Left cardiac atrium (tissue), 4 donors: ENCODE results near the gene SRSF6. TPM values are rescaled to one million over a fixed set of nuclear protein-coding genes. Genes with fewer than 3 reads are reported as not detected.
"Not testable (repeated sequence)": the region's sequence is repeated elsewhere in the genome, so short reads cannot be mapped to it uniquely, and the experiment has no call there.

Experiments used
- ATAC-seq, 2 donors: fragments of 200-7000 bp; cut with Tn5 transposase; one replicate each; pipeline ENCODE4 v1.9.1; 2020; ENCODE audit warnings: mild to moderate bottlenecking in 2 of 2, moderate library complexity in 2 of 2
- DNase-seq: peaks from one replicate; pipeline ENCODE4 v3.0.0-alpha.2; 2020
- intact Hi-C, 2 donors: fragments of 100-400 bp; cut with DNase I; formaldehyde crosslinking; loops; one replicate each; pipeline versions ENCODE4 v1.14.1 to v1.15.1; 2022 to 2023
- long read RNA-seq: library from polyadenylated mRNA; unstranded; transcript quantifications from one replicate; pipeline ENCODE4 v2.0.0, GENCODE V29; 2021
- total RNA-seq, 2 donors: library from RNA; stranded (reverse); fragmentation: NEBNext Ultra II Directional; extraction: Animal tissue kit (Norgen Biotek cat#: 25700); gene quantifications; one replicate each; pipeline ENCODE4 v1.2.1, GENCODE V29; 2021
- donor health status: DM: no; HTN: yes; CAD: no.
- donor health status: DM: no; HTN: yes; CAD: no; lungs with severe emphysema.
- donor health status: DM: yes; HTN: yes; CAD: no.
- donor health status: Dilated cardiomyopathy.

Gene SRSF6
- total RNA-seq, result 10 to 100 TPM; 58.8 to 82.0 TPM
- long read RNA-seq, full-length matches to known transcripts, result 4 of 12 reads
- long read RNA-seq, partial matches to known transcripts, result 8 of 12 reads
- long read RNA-seq, other reads (novel, unspliced or antisense), result 0 of 12 reads

GRCh38 chr20:43457640-43458421 is at the start of gene SRSF6:
SRSF6 (plus strand) TSS chr20:43457896; CDS start chr20:43458034, 138 bp downstream.
- ATAC-seq, result peak; percentile 97
- peak; percentile 97 for DNase-seq
- intact Hi-C loops, result no loop called here

- DNase-seq (no peak), ATAC-seq (no peak)
- intact Hi-C loops, result no loop called here
These were observed 48.7 kb upstream of the SRSF6 start for GRCh38 chr20:43408848-43409576.

- intact Hi-C loops, result no loop called here
These were observed 48.2 kb upstream of the SRSF6 start for GRCh38 chr20:43409577-43409913.

GRCh38 chr20:43415661-43416430 is 41.9 kb upstream of the SRSF6 start:
- DNase-seq (no peak), ATAC-seq (no peak)
- intact Hi-C loops, result no loop called here

More at GRCh38 chr20:43409577-43409913, 48.2 kb upstream of the SRSF6 start:
- DNase-seq (no peak), ATAC-seq (no peak)

GRCh38 chr20:43416591-43417228 is 41.0 kb upstream of the SRSF6 start:
- ATAC-seq (no peak), DNase-seq (no peak)
- intact Hi-C loops, result no loop called here

GRCh38 chr20:43420192-43420591 is 37.5 kb upstream of the SRSF6 start:
- no peak for ATAC-seq
- intact Hi-C loops, result no loop called here
- no peak for DNase-seq

- ATAC-seq, intact Hi-C loops, DNase-seq: not testable (repeated sequence)
These were observed 36.8 kb upstream of the SRSF6 start for GRCh38 chr20:43420913-43421312.

- intact Hi-C loops, result no loop called here
- DNase-seq (no peak), ATAC-seq (no peak)
These were observed 31.5 kb upstream of the SRSF6 start for GRCh38 chr20:43426172-43426571.

GRCh38 chr20:43430265-43431133 is 27.2 kb upstream of the SRSF6 start:
- ATAC-seq, result no peak
- no peak for DNase-seq
- intact Hi-C loops, result no loop called here

GRCh38 chr20:43431134-43431519 is 26.6 kb upstream of the SRSF6 start:
- ATAC-seq (no peak), DNase-seq (no peak)
- intact Hi-C loops, result no loop called here

GRCh38 chr20:43432498-43432897 is 25.2 kb upstream of the SRSF6 start:
- intact Hi-C loops, result no loop called here
- no peak for ATAC-seq

GRCh38 chr20:43433250-43433854 is 24.3 kb upstream of the SRSF6 start:
- no peak for DNase-seq
- ATAC-seq, result no peak
- intact Hi-C loops, result no loop called here

More at GRCh38 chr20:43432498-43432897, 25.2 kb upstream of the SRSF6 start:
- no peak for DNase-seq

- DNase-seq (no peak), ATAC-seq (no peak)
- intact Hi-C loops, result no loop called here
These were observed 23.1 kb upstream of the SRSF6 start for GRCh38 chr20:43434565-43434964.

GRCh38 chr20:43438578-43439316 is 18.9 kb upstream of the SRSF6 start:
- intact Hi-C loops, result no loop called here
- ATAC-seq, result no peak

GRCh38 chr20:43440531-43440930 is 17.2 kb upstream of the SRSF6 start:
- ATAC-seq (no peak), DNase-seq (no peak)
- intact Hi-C loops, result no loop called here

More at GRCh38 chr20:43438578-43439316, 18.9 kb upstream of the SRSF6 start:
- DNase-seq, result no peak

GRCh38 chr20:43442282-43442880 is 15.3 kb upstream of the SRSF6 start:
- intact Hi-C loops, result no loop called here
- ATAC-seq, result no peak
- DNase-seq, result no peak

GRCh38 chr20:43444107-43444506 is 13.6 kb upstream of the SRSF6 start:
- intact Hi-C loops, result no loop called here
- DNase-seq (no peak), ATAC-seq (no peak)
